RWPE2 (cell line): Measurements from ENCODE around the gene ATAD5.

Source experiments
- ATAC-seq: fragments of 200-7000 bp; cut with Tn5 transposase; 3 replicates; pipeline ENCODE4 v1.9.1; 2021; ENCODE audit warnings: low read depth
- DNase-seq: peaks from one replicate; pipeline ENCODE4 v3.0.0-alpha.2; 2020; ENCODE audit warnings: low spot score
- H3K27ac ChIP-seq: fragments of 450-650 bp; 2 replicates; pipeline ENCODE4 v1.5.1; 2017; ENCODE audit warnings: mild to moderate bottlenecking; ENCODE audit not compliant: poor library complexity, severe bottlenecking
- H3K27me3 ChIP-seq: fragments of 250-450 bp; sonication (Bioruptor Pico); 2 replicates; pipeline ENCODE4 v1.5.1; 2021; ENCODE audit warnings: mild to moderate bottlenecking, moderate library complexity; ENCODE audit not compliant: insufficient read depth, poor library complexity, severe bottlenecking
- H3K36me3 ChIP-seq: fragments of 250-450 bp; sonication (Bioruptor Pico); 2 replicates; pipeline ENCODE4 v1.5.1; 2020; ENCODE audit warnings: low read depth, mild to moderate bottlenecking, moderate library complexity
- H3K4me1 ChIP-seq: fragments of 250-450 bp; sonication (Bioruptor Pico); 2 replicates; pipeline ENCODE4 v1.5.1; 2021; ENCODE audit warnings: mild to moderate bottlenecking, moderate library complexity; ENCODE audit not compliant: insufficient read depth, poor library complexity, severe bottlenecking
- H3K4me3 ChIP-seq: fragments of 250-450 bp; sonication (Bioruptor Pico); 2 replicates; pipeline ENCODE4 v1.5.1; 2021; ENCODE audit warnings: mild to moderate bottlenecking, moderate library complexity; ENCODE audit not compliant: severe bottlenecking
- H3K9me3 ChIP-seq: fragments of 250-450 bp; sonication (Bioruptor Pico); 2 replicates; pipeline ENCODE4 v1.5.1; 2021; ENCODE audit warnings: mild to moderate bottlenecking, moderate library complexity; ENCODE audit not compliant: severe bottlenecking
- TF ChIP-seq, protein P1 (sequence below): fragments of 450-650 bp; IDR thresholded peaks from one replicate; pipeline ENCODE4 v1.5.1; 2017; ENCODE audit warnings: mild to moderate bottlenecking, moderate library complexity; ENCODE audit not compliant: poor library complexity, severe bottlenecking

ATAD5 gene

GRCh38 chr17:30793282-30793977 is 38.3 kb upstream of the ATAD5 start:
- TF ChIP-seq, protein P1, sequence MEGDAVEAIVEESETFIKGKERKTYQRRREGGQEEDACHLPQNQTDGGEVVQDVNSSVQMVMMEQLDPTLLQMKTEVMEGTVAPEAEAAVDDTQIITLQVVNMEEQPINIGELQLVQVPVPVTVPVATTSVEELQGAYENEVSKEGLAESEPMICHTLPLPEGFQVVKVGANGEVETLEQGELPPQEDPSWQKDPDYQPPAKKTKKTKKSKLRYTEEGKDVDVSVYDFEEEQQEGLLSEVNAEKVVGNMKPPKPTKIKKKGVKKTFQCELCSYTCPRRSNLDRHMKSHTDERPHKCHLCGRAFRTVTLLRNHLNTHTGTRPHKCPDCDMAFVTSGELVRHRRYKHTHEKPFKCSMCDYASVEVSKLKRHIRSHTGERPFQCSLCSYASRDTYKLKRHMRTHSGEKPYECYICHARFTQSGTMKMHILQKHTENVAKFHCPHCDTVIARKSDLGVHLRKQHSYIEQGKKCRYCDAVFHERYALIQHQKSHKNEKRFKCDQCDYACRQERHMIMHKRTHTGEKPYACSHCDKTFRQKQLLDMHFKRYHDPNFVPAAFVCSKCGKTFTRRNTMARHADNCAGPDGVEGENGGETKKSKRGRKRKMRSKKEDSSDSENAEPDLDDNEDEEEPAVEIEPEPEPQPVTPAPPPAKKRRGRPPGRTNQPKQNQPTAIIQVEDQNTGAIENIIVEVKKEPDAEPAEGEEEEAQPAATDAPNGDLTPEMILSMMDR, result no peak
- DNase-seq (no peak), ATAC-seq (peak; percentile 26; the same call in 1 of the 3 replicates)
- no peak overlapping the region for H3K4me3 ChIP-seq
- no peaks in the 10 kb centered on the region for H3K4me1 ChIP-seq
- no peaks in the 10 kb centered on the region for H3K27me3 ChIP-seq
- H3K9me3 ChIP-seq, result no peaks in the 10 kb centered on the region
- no peak overlapping the region for H3K27ac ChIP-seq
- peaks cover 74% of the 10 kb centered on the region for H3K36me3 ChIP-seq

GRCh38 chr17:30794372-30794771 is 37.4 kb upstream of the ATAD5 start:
- TF ChIP-seq, protein P1, result no peak
- no peak overlapping the region for H3K4me3 ChIP-seq
- H3K4me1 ChIP-seq, result no peaks in the 10 kb centered on the region
- ATAC-seq (no peak), DNase-seq (no peak)
- no peaks in the 10 kb centered on the region for H3K27me3 ChIP-seq
- H3K27ac ChIP-seq, result no peak overlapping the region
- peaks cover 67% of the 10 kb centered on the region for H3K36me3 ChIP-seq
- no peaks in the 10 kb centered on the region for H3K9me3 ChIP-seq

DNA sequence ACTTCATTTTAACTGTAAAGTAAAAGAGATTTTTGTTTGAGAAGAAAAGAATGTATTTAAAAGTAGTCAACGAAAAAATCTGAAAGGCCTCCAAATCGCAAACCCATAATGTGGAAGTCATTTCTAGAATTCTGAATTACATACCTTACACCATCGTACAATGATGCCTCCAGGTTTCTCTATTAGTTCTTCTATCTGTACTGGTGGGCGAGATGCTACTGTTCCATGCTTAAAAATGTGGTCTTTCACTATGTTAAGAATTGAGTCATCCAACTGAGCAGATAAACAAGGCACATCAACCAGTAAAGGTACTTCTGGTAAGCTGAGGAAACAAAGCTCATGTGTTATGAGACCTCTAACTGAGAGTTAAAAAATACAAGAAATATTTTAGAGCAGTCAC is 35.8 kb upstream of the ATAD5 start:
- no peak overlapping the region for H3K27ac ChIP-seq
- DNase-seq, result no peak
- H3K36me3 ChIP-seq, result peaks cover 64% of the 10 kb centered on the region
- H3K4me1 ChIP-seq, result no peaks in the 10 kb centered on the region
- no peak for ATAC-seq
- no peaks in the 10 kb centered on the region for H3K9me3 ChIP-seq
- no peaks in the 10 kb centered on the region for H3K27me3 ChIP-seq
- no peak overlapping the region for H3K4me3 ChIP-seq
- TF ChIP-seq, protein P1, result no peak

DNA sequence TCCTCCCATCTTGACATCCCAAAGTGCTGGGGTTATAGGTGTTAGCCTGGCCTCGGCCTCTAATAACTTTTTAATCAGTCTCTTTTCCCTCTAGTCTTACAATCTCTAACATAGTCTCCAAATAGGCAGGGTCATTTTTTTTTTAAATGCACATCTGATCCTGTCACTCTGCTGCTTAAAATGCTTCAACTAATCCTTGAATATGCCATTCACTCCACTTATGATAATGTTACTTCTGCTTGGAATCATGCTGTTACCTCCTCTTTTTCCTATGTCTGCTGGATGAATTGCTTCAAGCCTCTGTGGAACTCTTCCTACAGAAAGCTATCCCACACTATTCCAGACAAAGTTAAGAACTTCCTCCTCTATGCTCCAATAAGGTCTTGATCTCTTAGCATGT is 30.1 kb upstream of the ATAD5 start:
- Histone ChIP-seq H3K4me1 (no peaks in the 10 kb centered on the region), H3K9me3 (no peaks in the 10 kb centered on the region), H3K4me3 (no peak overlapping the region), H3K36me3 (peaks cover 60% of the 10 kb centered on the region), H3K27ac (no peak overlapping the region), H3K27me3 (no peaks in the 10 kb centered on the region)
- DNase-seq, result no peak
- TF ChIP-seq, protein P1, result no peak
- no peak for ATAC-seq

- Histone ChIP-seq H3K36me3 (peaks cover 43% of the 10 kb centered on the region), H3K27me3 (no peaks in the 10 kb centered on the region), H3K4me3 (no peak overlapping the region)
Observed at GRCh38 chr17:30805944-30806456, 25.8 kb upstream of the ATAD5 start.

More at GRCh38 chr17:30805944-30806456, 25.8 kb upstream of the ATAD5 start:
- no peak overlapping the region for H3K27ac ChIP-seq
- H3K9me3 ChIP-seq, result no peaks in the 10 kb centered on the region
- TF ChIP-seq, protein P1, result peak; percentile 17
- H3K4me1 ChIP-seq, result no peaks in the 10 kb centered on the region
- ATAC-seq, result no peak
- no peak for DNase-seq
